DOHH2 (cell line): ENCODE measurements around the gene PHC2.

Source experiments
- H3F3A ChIP-seq: fragments of 200-600 bp; sonication (generic), shearing (Covaris generic); 2 replicates; pipeline ENCODE4 v1.6.0; 2016; ENCODE audit warnings: antibody characterized with exemption, mild to moderate bottlenecking; ENCODE audit not compliant: control insufficient read depth, insufficient read depth
- H3K27ac ChIP-seq: fragments of 200-600 bp; sonication (generic); 2 replicates; pipeline ENCODE4 v1.5.1; 2014; ENCODE audit warnings: low read depth, mild to moderate bottlenecking, low read length, moderate library complexity
- H3K27me3 ChIP-seq: fragments of 200-600 bp; sonication (generic); 2 replicates; pipeline ENCODE4 v1.6.1; 2014; ENCODE audit warnings: mild to moderate bottlenecking, low read length, mixed read lengths; ENCODE audit not compliant: control insufficient read depth
- H3K36me3 ChIP-seq: fragments of 200-600 bp; sonication (generic); 2 replicates; pipeline ENCODE4 v1.6.1; 2014; ENCODE audit warnings: mild to moderate bottlenecking, low read length, moderate library complexity, mixed read lengths; ENCODE audit not compliant: control insufficient read depth
- H3K4me1 ChIP-seq: fragments of 200-600 bp; sonication (generic); 2 replicates; pipeline ENCODE4 v1.6.1; 2014; ENCODE audit warnings: mild to moderate bottlenecking, low read length, mixed read lengths; ENCODE audit not compliant: control insufficient read depth
- H3K4me2 ChIP-seq: fragments of 200-600 bp; sonication (generic); 2 replicates; pipeline ENCODE4 v1.6.0; 2014; ENCODE audit warnings: mild to moderate bottlenecking, low read length, moderate library complexity
- H3K4me3 ChIP-seq: fragments of 200-600 bp; sonication (generic); 2 replicates; pipeline ENCODE4 v1.5.1; 2014; ENCODE audit warnings: mild to moderate bottlenecking, low read length, mixed read lengths
- H3K79me2 ChIP-seq: fragments of 200-600 bp; sonication (generic); 2 replicates; pipeline ENCODE4 v1.6.1; 2014; ENCODE audit warnings: mild to moderate bottlenecking, low read length, mixed read lengths; ENCODE audit not compliant: control insufficient read depth
- H3K9me2 ChIP-seq: fragments of 200-600 bp; sonication (generic); replicated peaks from 2 replicates; pipeline ENCODE4 v1.6.1; 2014; ENCODE audit warnings: mild to moderate bottlenecking, low read length, mixed read lengths; ENCODE audit not compliant: control insufficient read depth
- H3K9me3 ChIP-seq: fragments of 200-600 bp; sonication (generic); 2 replicates; pipeline ENCODE4 v1.6.1; 2014; ENCODE audit warnings: antibody characterized with exemption, low read length, mixed read lengths; ENCODE audit not compliant: control insufficient read depth, insufficient read depth
- H4K20me1 ChIP-seq: fragments of 200-600 bp; sonication (generic); 2 replicates; pipeline ENCODE4 v1.6.0; 2014; ENCODE audit warnings: low read depth, mild to moderate bottlenecking, antibody characterized with exemption, low read length, moderate library complexity; ENCODE audit not compliant: control insufficient read depth, insufficient read depth
- CTCF ChIP-seq: fragments of 200-600 bp; sonication (generic); IDR thresholded peaks from one replicate; pipeline ENCODE4 v1.5.1; 2014; ENCODE audit warnings: antibody characterized with exemption, mild to moderate bottlenecking, low read depth, low read length; ENCODE audit not compliant: poor library complexity, severe bottlenecking
- EZH2phosphoT487 ChIP-seq: fragments of 200-600 bp; sonication (generic); IDR thresholded peaks from 2 replicates; pipeline ENCODE4 v1.6.1; 2017; ENCODE audit warnings: borderline replicate concordance, mild to moderate bottlenecking, antibody characterized with exemption, low read length, moderate library complexity, mixed read lengths

PHC2 gene

DNA sequence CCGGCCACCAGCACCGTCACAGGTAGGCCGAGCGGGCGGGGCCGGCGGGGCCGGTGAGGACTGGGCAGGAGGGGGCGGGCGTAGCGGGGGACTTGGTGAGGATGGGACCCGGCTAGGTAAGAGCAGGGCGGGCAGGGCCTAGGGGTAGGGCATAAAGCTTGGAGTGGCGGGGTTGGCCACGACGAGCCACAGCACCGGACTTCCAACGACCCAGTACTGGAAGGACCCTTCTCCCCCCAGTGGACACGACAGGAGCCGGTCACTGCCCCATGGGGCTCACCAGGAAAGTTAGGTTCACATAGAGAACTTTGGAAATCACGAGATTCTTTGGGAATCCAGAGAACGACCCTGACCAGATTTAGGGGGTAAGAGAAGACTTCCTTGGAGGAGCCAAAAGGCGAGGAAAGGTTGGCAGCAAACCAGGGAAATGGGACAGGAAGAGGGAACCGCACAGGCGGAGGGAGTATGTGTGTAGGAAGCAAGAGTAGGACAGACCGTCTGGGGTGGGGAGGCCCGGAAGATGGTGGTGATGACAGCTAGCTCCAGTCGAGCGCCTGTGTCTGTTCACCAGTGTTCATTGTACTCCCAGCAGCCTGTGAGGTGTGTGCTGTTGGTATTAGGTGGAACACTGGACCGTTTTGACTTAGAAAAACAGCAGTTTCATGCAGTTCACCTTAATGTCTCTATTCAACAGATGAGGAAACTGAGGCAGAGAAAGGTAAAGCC, 154.2 kb downstream of the PHC2 start:
- Histone ChIP-seq H3K9me2 (no peaks in the 10 kb centered on the region), H3K36me3 (peaks cover 10% of the 10 kb centered on the region), H3K4me2 (no peak overlapping the region), H3K79me2 (no peaks in the 10 kb centered on the region), H3K27me3 (no peaks in the 10 kb centered on the region), H3K4me3 (no peak overlapping the region), H3K4me1 (peaks cover 4% of the 10 kb centered on the region; the same call in 1 of the 2 replicates), H3F3A (no peaks in the 10 kb centered on the region), H4K20me1 (no peaks in the 10 kb centered on the region), H3K27ac (no peak overlapping the region), H3K9me3 (no peaks in the 10 kb centered on the region)
- TF ChIP-seq EZH2phosphoT487, result no peak
- no peak for TF ChIP-seq CTCF

DNA sequence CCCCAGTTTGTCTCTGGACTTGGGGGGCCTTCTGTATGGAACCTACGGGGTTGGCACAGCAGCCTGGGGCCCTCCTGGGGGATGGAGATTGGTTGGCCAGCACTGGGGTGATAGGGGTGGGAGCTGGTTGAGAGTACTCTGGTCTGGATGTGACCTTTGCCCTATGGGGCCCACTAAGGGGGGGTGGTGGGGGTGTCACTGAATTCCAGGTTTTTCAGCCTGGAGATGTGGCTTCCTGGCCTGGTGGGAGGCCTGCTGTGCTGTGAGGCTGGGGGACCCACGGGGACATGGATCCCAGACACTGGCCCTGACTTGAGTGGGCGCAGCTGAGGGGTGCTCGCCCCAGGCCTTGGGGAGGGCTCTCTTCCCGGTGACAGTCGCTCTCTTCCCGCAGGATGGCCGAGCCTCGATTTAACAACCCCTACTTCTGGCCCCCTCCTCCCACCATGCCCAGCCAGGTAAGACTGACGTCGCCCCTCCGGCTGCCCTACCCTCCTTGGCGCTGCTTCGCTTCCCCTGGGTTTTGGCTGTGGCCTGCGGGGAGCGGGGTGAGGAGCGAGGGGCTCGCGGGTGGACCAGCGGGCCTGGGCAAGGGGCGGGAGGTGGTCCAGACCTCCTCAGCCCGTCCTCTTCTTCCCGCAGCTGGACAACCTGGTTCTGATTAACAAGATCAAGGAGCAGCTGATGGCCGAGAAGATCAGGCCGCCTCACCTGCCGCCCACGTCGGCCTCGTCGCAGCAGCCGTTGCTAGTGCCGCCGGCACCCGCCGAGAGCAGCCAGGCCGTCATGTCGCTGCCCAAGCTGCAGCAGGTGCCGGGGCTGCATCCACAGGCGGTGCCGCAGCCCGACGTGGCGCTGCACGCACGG, 155.0 kb downstream of the PHC2 start:
- H3K9me3 ChIP-seq, result no peaks in the 10 kb centered on the region
- no peaks in the 10 kb centered on the region for H3K27me3 ChIP-seq
- H3F3A ChIP-seq, result no peaks in the 10 kb centered on the region
- H3K4me1 ChIP-seq, result peaks cover 4% of the 10 kb centered on the region; the same call in 1 of the 2 replicates
- H3K4me2 ChIP-seq, result no peak overlapping the region
- H3K9me2 ChIP-seq, result no peaks in the 10 kb centered on the region
- H3K36me3 ChIP-seq, result peaks cover 5% of the 10 kb centered on the region; the same call in 1 of the 2 replicates
- no peak for TF ChIP-seq EZH2phosphoT487
- TF ChIP-seq CTCF, result no peak
- no peak overlapping the region for H3K27ac ChIP-seq
- H3K79me2 ChIP-seq, result no peaks in the 10 kb centered on the region
- no peak overlapping the region for H3K4me3 ChIP-seq
- H4K20me1 ChIP-seq, result no peaks in the 10 kb centered on the region

DNA sequence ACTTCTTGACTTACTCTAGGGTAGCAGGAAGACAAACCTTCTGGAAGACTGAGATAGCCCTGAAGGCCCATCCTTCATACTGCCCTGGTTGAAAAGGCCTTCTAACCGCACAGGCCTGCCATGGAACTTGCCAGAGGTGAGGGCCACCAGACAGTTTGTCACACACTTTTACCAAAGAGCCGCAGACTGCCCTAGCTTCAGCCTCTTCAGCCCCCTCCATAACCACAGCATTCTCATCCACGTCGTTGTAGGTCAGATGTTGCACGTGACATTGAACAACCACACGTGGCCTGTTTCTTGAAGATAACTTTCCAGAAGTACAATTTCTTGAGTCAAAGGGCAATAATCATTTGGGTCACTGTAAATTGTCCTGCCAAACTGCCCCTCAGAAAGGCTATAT, 155.7 kb downstream of the PHC2 start:
- H3K9me2 ChIP-seq, result no peaks in the 10 kb centered on the region
- peaks cover 5% of the 10 kb centered on the region; the same call in 1 of the 2 replicates for H3K36me3 ChIP-seq
- H3K27me3 ChIP-seq, result no peaks in the 10 kb centered on the region
- no peaks in the 10 kb centered on the region for H3K79me2 ChIP-seq
- no peak overlapping the region for H3K4me3 ChIP-seq
- H3K4me2 ChIP-seq, result no peak overlapping the region
- TF ChIP-seq CTCF (no peak), EZH2phosphoT487 (no peak)
- H3K4me1 ChIP-seq, result peaks cover 4% of the 10 kb centered on the region; the same call in 1 of the 2 replicates
- no peaks in the 10 kb centered on the region for H3F3A ChIP-seq
- no peaks in the 10 kb centered on the region for H4K20me1 ChIP-seq
- no peaks in the 10 kb centered on the region for H3K9me3 ChIP-seq
- H3K27ac ChIP-seq, result no peak overlapping the region
